Common myeloid progenitor, CD34-positive (primary cell): ENCODE measurements around the gene ACY1.

Experiments
- CTCF ChIA-PET: fragments of 350-600 bp; sonication (Branson Sonifier 250); formaldehyde crosslinking; loops from one replicate; lab custom pipeline; 2021; ENCODE audit warnings: antibody characterized with exemption; lab: Charles Lee
- POLR2A ChIA-PET: fragments of 350-600 bp; sonication (Branson Sonifier 250); formaldehyde crosslinking; loops from one replicate; lab custom pipeline; 2021; ENCODE audit warnings: antibody characterized with exemption; lab: Charles Lee
- DNase-seq, 3 donors: peaks; one replicate each; pipeline versions ENCODE4 v3.0.0 to v3.0.0-alpha.2; 2013
- H3K27ac ChIP-seq, 2 experiments: 1 replicate in 1 of 2; 2 replicates in 1 of 2; pipeline ENCODE4 v1.7.0; 2013; ENCODE audit warnings: inconsistent platforms in 2 of 2, low read length in 2 of 2, mild to moderate bottlenecking in 2 of 2, low read depth in 1 of 2, moderate library complexity in 1 of 2; ENCODE audit not compliant: severe bottlenecking in 2 of 2, insufficient read depth in 1 of 2, poor library complexity in 1 of 2
- H3K27me3 ChIP-seq, 5 experiments: replicated peaks in 2 of 5; 1 replicate in 3 of 5; 2 replicates in 2 of 5; pipeline versions ENCODE4 v1.6.1 to v1.7.0; 2013; ENCODE audit warnings: low read length in 4 of 5, mild to moderate bottlenecking in 2 of 5, moderate library complexity in 2 of 5, inconsistent platforms in 1 of 5; ENCODE audit not compliant: insufficient read depth in 5 of 5, control insufficient read depth in 4 of 5
- H3K36me3 ChIP-seq, 4 experiments: 1 replicate in 2 of 4; 2 replicates in 2 of 4; pipeline versions ENCODE4 v1.6.1 to v1.7.0; 2013; ENCODE audit warnings: low read length in 3 of 4, control low read depth in 1 of 4, mild to moderate bottlenecking in 1 of 4; ENCODE audit not compliant: control insufficient read depth in 4 of 4, insufficient read depth in 4 of 4
- H3K4me1 ChIP-seq, 4 experiments: 1 replicate in 3 of 4; 2 replicates in 1 of 4; pipeline versions ENCODE4 v1.6.1 to v1.7.1; 2013; ENCODE audit warnings: low read length in 3 of 4, mild to moderate bottlenecking in 3 of 4, control low read depth in 1 of 4, inconsistent platforms in 1 of 4, moderate library complexity in 1 of 4; ENCODE audit not compliant: control insufficient read depth in 4 of 4, insufficient read depth in 4 of 4; ENCODE audit errors: control extremely low read depth in 1 of 4
- H3K4me3 ChIP-seq, 7 experiments: 1 replicate in 4 of 7; 2 replicates in 3 of 7; pipeline versions ENCODE4 v1.5.1 to v1.7.0; 2013; ENCODE audit warnings: mild to moderate bottlenecking in 7 of 7, low read length in 6 of 7, moderate library complexity in 6 of 7, inconsistent platforms in 2 of 7, low read depth in 2 of 7, control low read depth in 1 of 7; ENCODE audit not compliant: insufficient read depth in 4 of 7, control insufficient read depth in 1 of 7; ENCODE audit errors: extremely low read depth in 1 of 7
- H3K9me3 ChIP-seq, 5 experiments: 1 replicate in 4 of 5; 2 replicates in 1 of 5; pipeline versions ENCODE4 v1.6.1 to v1.7.1; 2013; ENCODE audit warnings: low read length in 4 of 5, mild to moderate bottlenecking in 2 of 5, inconsistent platforms in 1 of 5, low read depth in 1 of 5, moderate library complexity in 1 of 5; ENCODE audit not compliant: control insufficient read depth in 4 of 5, insufficient read depth in 2 of 5; ENCODE audit errors: control extremely low read depth in 1 of 5
- WGBS: methylation state at CpG from one replicate; pipeline ENCODE4 v1.1.5; 2013; ENCODE audit not compliant: insufficient coverage; 5-methylcytosine and 5-hydroxymethylcytosine counted together

Gene ACY1

DNA sequence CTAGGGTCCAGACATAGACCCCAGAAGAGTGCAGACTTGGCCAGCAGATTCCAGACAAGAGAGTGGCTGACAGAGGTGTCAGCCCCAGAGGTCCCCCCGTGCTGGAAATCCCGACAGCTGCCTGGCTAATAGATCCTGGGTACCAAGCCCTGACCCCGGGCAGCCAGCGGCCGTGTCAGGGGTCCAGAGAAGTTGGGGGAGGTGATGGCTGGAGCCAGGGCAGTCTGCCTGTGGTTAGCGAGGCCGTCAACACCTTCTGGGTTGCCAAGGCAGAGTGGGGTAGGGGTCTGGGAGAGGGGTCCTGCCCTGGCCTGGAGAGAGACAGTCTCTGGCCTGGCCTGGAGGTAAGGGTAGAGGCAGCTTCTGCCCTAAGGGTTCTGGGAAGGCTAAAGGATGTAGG is 37.5 kb downstream of the ACY1 start:
- 100% methylated on average over 2 of the region's 7 CpGs for WGBS
- no peaks in the 10 kb centered on the region for H3K9me3 ChIP-seq
- H3K36me3 ChIP-seq: no peaks in the 10 kb centered on the region
- peaks cover 0 to 16% (median 11%) of the 10 kb centered on the region in 4 experiments for H3K4me1 ChIP-seq
- POLR2A ChIA-PET: no interaction called here
- CTCF ChIA-PET: interaction anchor here (1.1 to 10.9 kb wide), 3 partner anchors 15 to 33 kb away, joined by 3 to 64 read pairs (median 4); no protein-coding TSS in a partner anchor
- no peak overlapping the region for H3K27ac ChIP-seq
- H3K27me3 ChIP-seq: no peaks in the 10 kb centered on the region
- DNase-seq: no peak
- H3K4me3 ChIP-seq: no peak overlapping the region

GRCh38 chr3:52021489-52022268 is 38.3 kb downstream of the ACY1 start:
- peaks cover 0 to 16% (median 11%) of the 10 kb centered on the region in 4 experiments for H3K4me1 ChIP-seq
- H3K4me3 ChIP-seq: no peak overlapping the region
- CTCF ChIA-PET: interaction anchor here (0.7 to 10.9 kb wide), 5 partner anchors 12 to 110 kb away, joined by 3 to 64 read pairs (median 3); no protein-coding TSS in a partner anchor
- WGBS: 72% methylated on average over 8 of the region's 10 CpGs
- no peak overlapping the region for H3K27ac ChIP-seq
- POLR2A ChIA-PET: no interaction called here
- H3K27me3 ChIP-seq: no peaks in the 10 kb centered on the region
- no peaks in the 10 kb centered on the region for H3K36me3 ChIP-seq
- H3K9me3 ChIP-seq: no peaks in the 10 kb centered on the region
- DNase-seq: peak in 1 of 3 donors; percentile 21

DNA sequence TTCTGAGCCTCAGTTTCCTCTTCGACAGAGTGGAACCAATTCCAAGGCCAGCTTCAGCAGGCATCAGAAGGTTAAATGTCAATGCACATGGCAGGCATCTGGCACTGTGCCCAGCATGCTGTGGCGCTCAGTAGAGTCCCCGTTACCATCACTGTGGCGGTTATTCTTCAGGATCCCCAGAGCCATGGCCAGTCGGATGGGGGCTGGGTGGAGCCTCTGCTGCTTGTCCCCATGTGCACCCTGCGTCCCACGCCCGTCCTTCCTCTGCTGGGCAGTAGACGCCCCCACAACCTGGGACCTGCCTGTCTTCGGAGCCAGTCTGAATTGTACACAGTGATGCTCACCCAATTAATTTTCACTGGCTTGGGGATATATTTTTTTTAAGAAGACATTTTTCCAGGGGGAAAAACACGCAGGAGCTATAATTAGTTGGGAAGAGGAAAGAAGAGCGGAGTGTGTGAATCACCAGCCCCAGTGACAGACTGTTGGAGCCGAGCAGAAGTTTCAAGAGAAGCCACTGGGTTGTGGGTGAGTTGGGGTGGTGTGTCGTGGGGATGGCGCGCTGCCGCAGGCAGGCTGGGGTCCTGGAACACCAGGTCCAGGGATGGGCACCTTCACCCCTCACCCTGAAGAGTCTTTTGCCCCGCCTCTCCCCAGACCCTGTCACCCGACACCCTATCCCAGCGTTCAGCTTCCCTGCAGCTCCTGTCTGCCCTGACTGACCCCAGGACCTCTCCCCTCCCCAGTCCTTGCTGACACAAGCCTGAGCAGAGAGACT is 39.2 kb downstream of the ACY1 start:
- ChIA-PET POLR2A (no interaction called here), CTCF (interaction anchor here (0.7 to 10.9 kb wide), 5 partner anchors 12 to 110 kb away, joined by 3 to 64 read pairs (median 4); no protein-coding TSS in a partner anchor)
- Histone ChIP-seq H3K27me3 (no peaks in the 10 kb centered on the region), H3K27ac (no peak overlapping the region), H3K4me3 (no peak overlapping the region), H3K4me1 (peaks cover 0 to 16% (median 11%) of the 10 kb centered on the region in 4 experiments), H3K36me3 (no peaks in the 10 kb centered on the region), H3K9me3 (no peaks in the 10 kb centered on the region)
- DNase-seq: no peak
- WGBS: 96% methylated on average over 14 of the region's 20 CpGs

- ChIA-PET CTCF (interaction anchor here (0.6 to 1.8 kb wide), 4 partner anchors 12 to 41 kb away, joined by 3 to 7 read pairs (median 4); no protein-coding TSS in a partner anchor), POLR2A (no interaction called here)
- no peaks in the 10 kb centered on the region for H3K27me3 ChIP-seq
- peaks cover 0 to 16% (median 11%) of the 10 kb centered on the region in 4 experiments for H3K4me1 ChIP-seq
- no peak for DNase-seq
- H3K4me3 ChIP-seq: no peak overlapping the region
- 100% methylated on average over 3 of the region's 3 CpGs for WGBS
- no peaks in the 10 kb centered on the region for H3K9me3 ChIP-seq
- no peak overlapping the region for H3K27ac ChIP-seq
- no peaks in the 10 kb centered on the region for H3K36me3 ChIP-seq
Observed at GRCh38 chr3:52023101-52023770, 39.9 kb downstream of the ACY1 start.

GRCh38 chr3:52023860-52024764 is 40.8 kb downstream of the ACY1 start:
- no peaks in the 10 kb centered on the region for H3K9me3 ChIP-seq
- WGBS: 80% methylated on average over 5 of the region's 8 CpGs
- no peak for DNase-seq
- H3K27ac ChIP-seq: no peak overlapping the region
- no peaks in the 10 kb centered on the region for H3K36me3 ChIP-seq
- no peaks in the 10 kb centered on the region for H3K27me3 ChIP-seq
- POLR2A ChIA-PET: no interaction called here
- no peak overlapping the region for H3K4me3 ChIP-seq
- CTCF ChIA-PET: interaction anchor here (1.2 to 1.8 kb wide), 3 partner anchors 11 to 28 kb away, joined by 3 to 7 read pairs (median 4); no protein-coding TSS in a partner anchor
- H3K4me1 ChIP-seq: peaks cover 0 to 16% (median 11%) of the 10 kb centered on the region in 4 experiments

DNA sequence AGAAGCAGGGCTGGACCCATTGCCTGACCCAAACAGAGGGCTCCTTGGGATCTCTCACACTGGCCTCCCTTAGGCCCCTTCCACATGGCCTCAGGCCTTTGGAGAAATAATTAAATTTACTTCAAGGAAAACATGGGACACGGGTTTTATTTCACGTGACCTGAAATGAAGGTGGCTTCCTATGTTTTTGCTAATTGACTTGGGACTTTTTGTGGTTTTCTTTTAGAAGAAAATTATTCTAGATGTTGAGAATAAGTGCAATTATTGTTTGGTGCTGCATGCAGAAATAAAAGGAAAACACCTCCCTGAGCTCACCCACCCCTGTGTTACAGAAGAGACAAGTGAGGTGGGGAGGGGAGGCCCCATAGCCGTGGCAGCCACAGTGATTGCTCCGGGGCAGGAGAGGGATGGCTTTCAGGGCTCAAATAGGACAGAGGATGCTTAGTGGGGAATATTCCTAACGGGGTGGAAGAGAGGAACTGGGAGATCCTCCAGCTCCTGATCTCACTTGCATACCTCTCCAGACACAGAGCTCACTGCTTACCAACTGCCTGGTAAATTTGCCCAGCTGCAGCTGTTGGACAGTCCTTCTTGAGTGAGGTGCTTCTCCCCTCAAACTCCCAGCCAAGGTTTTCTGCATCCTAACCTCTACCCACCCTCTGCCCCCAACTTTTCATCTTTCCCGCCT is 41.6 kb downstream of the ACY1 start:
- Histone ChIP-seq H3K9me3 (no peaks in the 10 kb centered on the region), H3K27me3 (no peaks in the 10 kb centered on the region), H3K4me1 (peaks cover 0 to 16% (median 11%) of the 10 kb centered on the region in 4 experiments), H3K4me3 (no peak overlapping the region), H3K36me3 (no peaks in the 10 kb centered on the region), H3K27ac (no peak overlapping the region)
- 79% methylated on average over 3 of the region's 6 CpGs for WGBS
- ChIA-PET POLR2A (no interaction called here), CTCF (no interaction called here)
- DNase-seq: no peak
